A549 (cell line): ENCODE results near the gene IQCE. TPM values are rescaled to one million over a fixed set of nuclear protein-coding genes. Genes with fewer than 3 reads are reported as not detected.

Experiments used
- ATAC-seq, 2 experiments: fragments of 200-7000 bp in 1 of 2; fragments of >200 bp in 1 of 2; cut with Nextera tagmentation in 1 of 2; cut with Tn5 transposase in 1 of 2; 3 replicates each; pipeline versions ENCODE4 v1.8.0 to v1.9.1; 2018 to 2020; ENCODE audit warnings: mild to moderate bottlenecking in 1 of 2, moderate library complexity in 1 of 2
- CTCF ChIA-PET: fragments of 300-600 bp; sonication (Branson Sonifier 250); formaldehyde crosslinking; extraction: SDS; loops from one replicate; lab custom pipeline; 2021; ENCODE audit warnings: antibody characterized with exemption, inconsistent platforms; lab: Yijun Ruan, JAX
- POLR2A ChIA-PET: fragments of 350-600 bp; formaldehyde crosslinking; extraction: SDS; loops from one replicate; lab custom pipeline; 2021; ENCODE audit warnings: antibody characterized with exemption, inconsistent platforms; lab: Yijun Ruan, JAX
- DNase-seq, 2 experiments: peaks; one replicate each; pipeline versions ENCODE4 v3.0.0 to v3.0.0-alpha.2; 2011 to 2016; ENCODE audit warnings: low read depth in 1 of 2, low spot score in 1 of 2
- FAIRE-seq: peaks from 2 replicates; lab custom pipeline; 2011; peaks lifted over from hg19 to GRCh38; lab: Jason Lieb, UNC
- H3K27ac ChIP-seq, 2 experiments: fragments of >200 bp; sonication (Bioruptor Twin); formaldehyde crosslinking; 3 replicates each; pipeline ENCODE4 v1.5.1; 2016 to 2017
- H3K4me1 ChIP-seq: fragments of >200 bp; sonication (Bioruptor Twin); formaldehyde crosslinking; 3 replicates; pipeline ENCODE4 v1.6.1; 2016
- H3K4me2 ChIP-seq: fragments of >200 bp; sonication (Bioruptor Twin); formaldehyde crosslinking; 3 replicates; pipeline ENCODE4 v1.6.1; 2016
- H3K4me3 ChIP-seq: fragments of >200 bp; sonication (Bioruptor Twin); formaldehyde crosslinking; 3 replicates; pipeline ENCODE4 v1.5.1; 2016
- H3K9me3 ChIP-seq: fragments of >200 bp; sonication (Bioruptor Twin); formaldehyde crosslinking; 3 replicates; pipeline ENCODE4 v1.6.1; 2016
- BHLHE40 ChIP-seq: IDR thresholded peaks from 2 replicates; pipeline ENCODE4 v1.6.1; 2012; ENCODE audit warnings: low read depth, low read length, inconsistent platforms
- CBX8 ChIP-seq: fragments of 200-600 bp; sonication (generic); IDR thresholded peaks from 2 replicates; pipeline ENCODE4 v1.6.1; 2016
- FOSB ChIP-seq: fragments of 250-450 bp; sonication (Bioruptor Pico); IDR thresholded peaks from 2 replicates; pipeline ENCODE4 v1.5.0; 2020; ENCODE audit warnings: mild to moderate bottlenecking, moderate library complexity
- HDAC2 ChIP-seq: fragments of 200-600 bp; sonication (generic); IDR thresholded peaks from 2 replicates; pipeline ENCODE4 v1.6.1; 2016
- JUN ChIP-seq, 2 experiments: fragments of >200 bp; sonication (Bioruptor Twin); formaldehyde crosslinking; IDR thresholded peaks; 2 replicates in 1 of 2; 3 replicates in 1 of 2; pipeline ENCODE4 v1.6.1; 2016 to 2017
- NFE2L2 ChIP-seq: fragments of 150-350 bp; conservative IDR thresholded peaks from 2 replicates; pipeline ENCODE4 v1.6.1; 2014; ENCODE audit warnings: low read length
- NPAS2 ChIP-seq: fragments of 250-450 bp; sonication (Bioruptor Pico); IDR thresholded peaks from 2 replicates; pipeline ENCODE4 v1.8.0; 2022; ENCODE audit warnings: mild to moderate bottlenecking, moderate library complexity, borderline replicate concordance
- NR3C1 ChIP-seq: fragments of >200 bp; sonication (Bioruptor Twin); formaldehyde crosslinking; IDR thresholded peaks from 3 replicates; pipeline ENCODE4 v1.6.1; 2017
- POLR2A ChIP-seq: IDR thresholded peaks from 2 replicates; pipeline ENCODE4 v1.6.1; 2012; ENCODE audit warnings: mild to moderate bottlenecking, low read length
- SMC3 ChIP-seq: fragments of >200 bp; sonication (Bioruptor Twin); formaldehyde crosslinking; IDR thresholded peaks from 3 replicates; pipeline ENCODE4 v1.6.1; 2018; ENCODE audit warnings: inconsistent platforms
- SREBF2 ChIP-seq: fragments of 450-650 bp; IDR thresholded peaks from 2 replicates; pipeline ENCODE4 v1.6.1; 2014; ENCODE audit warnings: mild to moderate bottlenecking, moderate library complexity
- ZC3H11A ChIP-seq: fragments of 450-650 bp; IDR thresholded peaks from 2 replicates; pipeline ENCODE4 v1.6.1; 2014; ENCODE audit warnings: antibody characterized with exemption, mild to moderate bottlenecking
- WGBS: methylation state at CpG from one replicate; pipeline ENCODE4 v1.1.6; 2017; ENCODE audit errors: missing lambda C conversion rate; 5-methylcytosine and 5-hydroxymethylcytosine counted together
- polyA plus RNA-seq, 4 experiments: library from polyadenylated mRNA; depleted of rRNA in 3 of 4; stranded (reverse); fragments of >200 nt; fragmentation: RNase III in 1 of 4; extraction: RNeasy Plus Mini Kit Qiagen cat#74134 plus additional on column Dnase treatment in 1 of 4; gene quantifications; 2 replicates in 3 of 4; 3 replicates in 1 of 4; pipeline ENCODE4 v1.2.3, GENCODE V29; 2011 to 2017
- TF ChIP-seq, protein P1 (sequence below): fragments of 200-600 bp; sonication (generic); IDR thresholded peaks from 2 replicates; pipeline ENCODE4 v1.6.1; 2016; ENCODE audit warnings: antibody characterized with exemption, mild to moderate bottlenecking, moderate library complexity
- TF ChIP-seq, protein P2 (sequence below): fragments of >200 bp; sonication (Bioruptor Twin); formaldehyde crosslinking; IDR thresholded peaks from 3 replicates; pipeline ENCODE4 v1.5.1; 2016
- TF ChIP-seq, protein P3 (sequence below): fragments of 250-450 bp; sonication (Bioruptor Pico); IDR thresholded peaks from 2 replicates; pipeline ENCODE4 v1.5.0; 2021; ENCODE audit warnings: mild to moderate bottlenecking, moderate library complexity, borderline replicate concordance

IQCE gene
- polyA plus RNA-seq, 2 of the 4 experiments (the other 2 are of a cell fraction) = 10.6 to 13.0 TPM

DNA sequence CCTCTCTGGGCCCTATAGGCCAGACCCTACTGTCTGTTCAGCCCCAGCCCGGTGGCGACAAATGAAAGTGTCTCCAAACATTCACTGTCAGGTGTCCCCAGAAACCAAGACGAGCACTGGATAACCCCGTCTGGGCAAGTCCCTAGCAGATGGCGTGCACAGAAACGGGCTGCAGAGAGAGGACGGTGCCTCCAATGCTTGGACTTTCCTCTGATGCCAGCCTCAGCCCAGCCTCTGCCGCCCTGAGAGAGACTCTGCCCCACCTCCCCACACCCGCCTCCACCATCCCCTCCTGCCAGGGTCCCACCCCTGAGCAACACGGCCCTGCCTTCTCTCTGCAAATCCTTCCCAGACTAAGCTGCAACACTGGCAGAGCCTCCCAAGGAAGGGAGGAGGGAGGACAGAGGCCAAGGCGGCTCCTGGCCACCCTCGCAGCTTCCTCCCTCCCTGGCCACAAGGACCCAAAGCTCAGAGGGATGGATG is 46.6 kb upstream of the IQCE start:
- FAIRE-seq (no peak), ATAC-seq (peak in 1 of 2 experiments; percentile 10; a peak in 3 of 6 replicates), DNase-seq (no peak)
- TF ChIP-seq NFE2L2 (no peak), NPAS2 (CRISPR knock-in tag) (no peak), HDAC2 (no peak), SMC3 (no peak), JUN (IDR thresholded peaks at IDR 0.05) (no peak), POLR2A (no peak)
- TF ChIP-seq, protein P1, sequence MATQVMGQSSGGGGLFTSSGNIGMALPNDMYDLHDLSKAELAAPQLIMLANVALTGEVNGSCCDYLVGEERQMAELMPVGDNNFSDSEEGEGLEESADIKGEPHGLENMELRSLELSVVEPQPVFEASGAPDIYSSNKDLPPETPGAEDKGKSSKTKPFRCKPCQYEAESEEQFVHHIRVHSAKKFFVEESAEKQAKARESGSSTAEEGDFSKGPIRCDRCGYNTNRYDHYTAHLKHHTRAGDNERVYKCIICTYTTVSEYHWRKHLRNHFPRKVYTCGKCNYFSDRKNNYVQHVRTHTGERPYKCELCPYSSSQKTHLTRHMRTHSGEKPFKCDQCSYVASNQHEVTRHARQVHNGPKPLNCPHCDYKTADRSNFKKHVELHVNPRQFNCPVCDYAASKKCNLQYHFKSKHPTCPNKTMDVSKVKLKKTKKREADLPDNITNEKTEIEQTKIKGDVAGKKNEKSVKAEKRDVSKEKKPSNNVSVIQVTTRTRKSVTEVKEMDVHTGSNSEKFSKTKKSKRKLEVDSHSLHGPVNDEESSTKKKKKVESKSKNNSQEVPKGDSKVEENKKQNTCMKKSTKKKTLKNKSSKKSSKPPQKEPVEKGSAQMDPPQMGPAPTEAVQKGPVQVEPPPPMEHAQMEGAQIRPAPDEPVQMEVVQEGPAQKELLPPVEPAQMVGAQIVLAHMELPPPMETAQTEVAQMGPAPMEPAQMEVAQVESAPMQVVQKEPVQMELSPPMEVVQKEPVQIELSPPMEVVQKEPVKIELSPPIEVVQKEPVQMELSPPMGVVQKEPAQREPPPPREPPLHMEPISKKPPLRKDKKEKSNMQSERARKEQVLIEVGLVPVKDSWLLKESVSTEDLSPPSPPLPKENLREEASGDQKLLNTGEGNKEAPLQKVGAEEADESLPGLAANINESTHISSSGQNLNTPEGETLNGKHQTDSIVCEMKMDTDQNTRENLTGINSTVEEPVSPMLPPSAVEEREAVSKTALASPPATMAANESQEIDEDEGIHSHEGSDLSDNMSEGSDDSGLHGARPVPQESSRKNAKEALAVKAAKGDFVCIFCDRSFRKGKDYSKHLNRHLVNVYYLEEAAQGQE = no peak
- Histone ChIP-seq H3K4me2 (no peak overlapping the region), H3K4me1 (peaks cover 34% of the 10 kb centered on the region), H3K4me3 (no peak overlapping the region), H3K27ac (peak overlapping the region in 1 of 2 experiments; percentile 69; a peak in 3 of 6 replicates), H3K9me3 (no peaks in the 10 kb centered on the region)
- ChIA-PET CTCF (no interaction called here), POLR2A (no interaction called here)
- 70% methylated on average over 11 of the region's 12 CpGs for WGBS

DNA sequence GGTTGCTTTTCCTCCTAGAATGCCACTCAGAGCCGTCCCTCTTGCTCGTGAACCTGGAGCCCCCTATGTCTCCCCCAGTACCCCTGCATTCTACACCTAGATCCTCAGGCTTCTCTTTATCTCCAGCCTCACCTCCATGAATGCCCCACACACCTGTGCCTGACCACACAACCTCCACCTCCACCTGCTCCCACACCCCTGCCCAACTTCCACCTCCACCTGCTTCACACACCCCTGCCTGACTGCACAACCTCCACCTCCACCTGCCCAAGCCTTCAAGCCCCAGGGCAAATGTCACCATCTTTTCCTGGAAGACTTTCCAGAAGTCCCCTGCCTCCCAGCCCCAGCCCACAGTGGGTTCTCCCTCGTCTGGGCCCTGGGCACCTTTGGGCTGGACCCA is 46.1 kb upstream of the IQCE start:
- ATAC-seq = no peak
- TF ChIP-seq, protein P2, sequence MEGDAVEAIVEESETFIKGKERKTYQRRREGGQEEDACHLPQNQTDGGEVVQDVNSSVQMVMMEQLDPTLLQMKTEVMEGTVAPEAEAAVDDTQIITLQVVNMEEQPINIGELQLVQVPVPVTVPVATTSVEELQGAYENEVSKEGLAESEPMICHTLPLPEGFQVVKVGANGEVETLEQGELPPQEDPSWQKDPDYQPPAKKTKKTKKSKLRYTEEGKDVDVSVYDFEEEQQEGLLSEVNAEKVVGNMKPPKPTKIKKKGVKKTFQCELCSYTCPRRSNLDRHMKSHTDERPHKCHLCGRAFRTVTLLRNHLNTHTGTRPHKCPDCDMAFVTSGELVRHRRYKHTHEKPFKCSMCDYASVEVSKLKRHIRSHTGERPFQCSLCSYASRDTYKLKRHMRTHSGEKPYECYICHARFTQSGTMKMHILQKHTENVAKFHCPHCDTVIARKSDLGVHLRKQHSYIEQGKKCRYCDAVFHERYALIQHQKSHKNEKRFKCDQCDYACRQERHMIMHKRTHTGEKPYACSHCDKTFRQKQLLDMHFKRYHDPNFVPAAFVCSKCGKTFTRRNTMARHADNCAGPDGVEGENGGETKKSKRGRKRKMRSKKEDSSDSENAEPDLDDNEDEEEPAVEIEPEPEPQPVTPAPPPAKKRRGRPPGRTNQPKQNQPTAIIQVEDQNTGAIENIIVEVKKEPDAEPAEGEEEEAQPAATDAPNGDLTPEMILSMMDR = no peak
- no peak for TF ChIP-seq BHLHE40
- TF ChIP-seq, all 56 proteins: peak for 0
- DNase-seq (no peak), FAIRE-seq (no peak)
- no peak overlapping the region for H3K4me2 ChIP-seq
- H3K4me3 ChIP-seq = no peak overlapping the region
- ChIA-PET CTCF (no interaction called here), POLR2A (no interaction called here)
- 97% methylated on average over 3 of the region's 3 CpGs for WGBS
- peak overlapping the region in 1 of 2 experiments; percentile 69; a peak in 2 of 6 replicates for H3K27ac ChIP-seq
- no peaks in the 10 kb centered on the region for H3K9me3 ChIP-seq
- peaks cover 39% of the 10 kb centered on the region for H3K4me1 ChIP-seq

DNA sequence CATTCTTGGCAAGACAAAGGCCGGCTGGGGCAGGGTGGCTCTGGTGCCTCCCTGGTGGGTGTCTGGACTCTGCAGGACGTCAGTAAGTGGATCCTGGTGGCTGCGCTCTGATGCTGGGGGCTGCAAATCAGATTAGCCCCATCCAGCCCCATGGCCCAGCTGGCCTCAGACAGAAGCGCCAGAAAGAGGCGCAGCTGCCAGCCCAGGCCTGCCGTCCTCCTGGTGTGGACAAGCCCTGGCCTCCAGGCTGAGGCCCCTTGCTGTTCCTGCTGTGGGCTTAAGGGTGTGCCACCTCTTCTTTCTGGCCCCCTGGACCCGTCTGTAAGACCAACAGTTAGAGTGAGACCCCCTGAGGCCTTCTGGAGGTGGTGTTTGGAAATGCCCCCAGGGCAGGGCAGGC is 45.1 kb upstream of the IQCE start:
- no peak overlapping the region for H3K27ac ChIP-seq
- no peak for FAIRE-seq
- DNase-seq = no peak
- H3K4me2 ChIP-seq = no peak overlapping the region
- no peak overlapping the region for H3K4me3 ChIP-seq
- H3K4me1 ChIP-seq = peaks cover 42% of the 10 kb centered on the region
- ChIA-PET POLR2A (no interaction called here), CTCF (no interaction called here)
- ATAC-seq = no peak
- 95% methylated on average over 7 of the region's 7 CpGs for WGBS
- no peaks in the 10 kb centered on the region for H3K9me3 ChIP-seq
- TF ChIP-seq SREBF2 (no peak), FOSB (no peak), CBX8 (no peak), ZC3H11A (no peak), NR3C1 (no peak)
- TF ChIP-seq, protein P3, sequence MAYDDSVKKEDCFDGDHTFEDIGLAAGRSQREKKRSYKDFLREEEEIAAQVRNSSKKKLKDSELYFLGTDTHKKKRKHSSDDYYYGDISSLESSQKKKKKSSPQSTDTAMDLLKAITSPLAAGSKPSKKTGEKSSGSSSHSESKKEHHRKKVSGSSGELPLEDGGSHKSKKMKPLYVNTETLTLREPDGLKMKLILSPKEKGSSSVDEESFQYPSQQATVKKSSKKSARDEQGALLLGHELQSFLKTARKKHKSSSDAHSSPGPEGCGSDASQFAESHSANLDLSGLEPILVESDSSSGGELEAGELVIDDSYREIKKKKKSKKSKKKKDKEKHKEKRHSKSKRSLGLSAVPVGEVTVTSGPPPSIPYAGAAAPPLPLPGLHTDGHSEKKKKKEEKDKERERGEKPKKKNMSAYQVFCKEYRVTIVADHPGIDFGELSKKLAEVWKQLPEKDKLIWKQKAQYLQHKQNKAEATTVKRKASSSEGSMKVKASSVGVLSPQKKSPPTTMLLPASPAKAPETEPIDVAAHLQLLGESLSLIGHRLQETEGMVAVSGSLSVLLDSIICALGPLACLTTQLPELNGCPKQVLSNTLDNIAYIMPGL = no peak
